OCI-LY7 (cell line): ENCODE measurements around the gene NAV3. TPM values are rescaled to one million over a fixed set of nuclear protein-coding genes. Genes with fewer than 3 reads are reported as not detected.

Experiments
- BruUV-seq: library from RNA; stranded (reverse); fragments of 400-500 nt; replicated peaks from 2 replicates; lab custom pipeline; 2021; lab: Mats Ljungman, UMichigan
- CTCF ChIA-PET: fragments of 300-600 bp; sonication (Branson Sonifier 250); formaldehyde crosslinking; loops from one replicate; lab custom pipeline; 2022; ENCODE audit warnings: antibody characterized with exemption; ENCODE audit not compliant: unreplicated experiment; lab: Charles Lee
- POLR2A ChIA-PET: fragments of 300-600 bp; sonication (Branson Sonifier 250); formaldehyde crosslinking; loops from one replicate; lab custom pipeline; 2022; ENCODE audit warnings: antibody characterized with exemption; lab: Charles Lee
- DNase-seq: peaks from one replicate; pipeline ENCODE4 v3.0.0-alpha.2; 2015; ENCODE audit warnings: low spot score
- H2AFZ ChIP-seq: fragments of 200-600 bp; sonication (generic), shearing (Covaris generic); 2 replicates; pipeline ENCODE4 v1.6.1; 2014; ENCODE audit warnings: mild to moderate bottlenecking, antibody characterized with exemption, low read length, moderate library complexity
- H3K27ac ChIP-seq: fragments of 200-600 bp; sonication (generic); 2 replicates; pipeline ENCODE4 v1.5.1; 2014; ENCODE audit warnings: mixed run types, low read depth, mild to moderate bottlenecking, moderate library complexity, low read length, inconsistent platforms; ENCODE audit not compliant: poor library complexity, severe bottlenecking
- H3K36me3 ChIP-seq: fragments of 200-600 bp; sonication (generic); 2 replicates; pipeline ENCODE4 v1.6.1; 2014; ENCODE audit warnings: mild to moderate bottlenecking, antibody characterized with exemption, low read length, moderate library complexity, mixed read lengths; ENCODE audit not compliant: insufficient read depth
- H3K4me1 ChIP-seq: fragments of 200-600 bp; sonication (generic); 2 replicates; pipeline ENCODE4 v1.5.1; 2014; ENCODE audit warnings: mild to moderate bottlenecking, low read length; ENCODE audit not compliant: insufficient read depth, poor library complexity, severe bottlenecking
- H3K4me2 ChIP-seq: fragments of 200-600 bp; sonication (generic); 2 replicates; pipeline ENCODE4 v1.6.1; 2014; ENCODE audit warnings: mild to moderate bottlenecking, low read length
- H3K4me3 ChIP-seq: fragments of 200-600 bp; sonication (generic); 2 replicates; pipeline ENCODE4 v1.5.1; 2014; ENCODE audit warnings: mild to moderate bottlenecking, low read depth, low read length; ENCODE audit not compliant: poor library complexity, severe bottlenecking
- H3K79me2 ChIP-seq: fragments of 200-600 bp; sonication (generic); 2 replicates; pipeline ENCODE4 v1.6.1; 2016; ENCODE audit warnings: low read depth, mild to moderate bottlenecking, low read length, moderate library complexity, mixed read lengths; ENCODE audit not compliant: insufficient read depth
- H3K9me2 ChIP-seq: fragments of 200-600 bp; sonication (generic); 2 replicates; pipeline ENCODE4 v1.6.1; 2016; ENCODE audit warnings: mild to moderate bottlenecking, low read length, mixed read lengths; ENCODE audit not compliant: insufficient read depth
- H3K9me3 ChIP-seq: fragments of 200-600 bp; sonication (generic); 2 replicates; pipeline ENCODE4 v1.6.1; 2014; ENCODE audit warnings: mild to moderate bottlenecking, mixed run types, low read length, mixed read lengths
- H4K20me1 ChIP-seq: fragments of 200-600 bp; sonication (generic); 2 replicates; pipeline ENCODE4 v1.6.1; 2014; ENCODE audit warnings: mild to moderate bottlenecking, antibody characterized with exemption, low read length, moderate library complexity, mixed read lengths; ENCODE audit not compliant: insufficient read depth
- CTCF ChIP-seq: fragments of 200-600 bp; sonication (generic); conservative IDR thresholded peaks from 2 replicates; pipeline ENCODE4 v1.5.1; 2014; ENCODE audit warnings: mild to moderate bottlenecking, antibody characterized with exemption, low read length, moderate library complexity, mixed read lengths
- EZH2phosphoT487 ChIP-seq: fragments of 200-600 bp; sonication (generic); IDR thresholded peaks from 2 replicates; pipeline ENCODE4 v1.6.1; 2018; ENCODE audit warnings: low read depth, borderline replicate concordance, mild to moderate bottlenecking, mixed run types, antibody characterized with exemption, low read length, moderate library complexity, mixed read lengths
- intact Hi-C: fragments of 100-400 bp; cut with micrococcal nuclease; formaldehyde crosslinking; loops from one replicate; pipeline ENCODE4 v1.10.0; 2022; ENCODE audit not compliant: unreplicated experiment
- total RNA-seq, 2 experiments: library from RNA; depleted of rRNA in 1 of 2; stranded (reverse); fragments of >200 nt in 1 of 2; shearing (Covaris generic) in 1 of 2; gene quantifications; 2 replicates each; pipeline ENCODE4 v1.2.3, GENCODE V29; 2014 to 2022

The NAV3 gene
- total RNA-seq, 2 experiments from 2014 or later, result 0.68 to 1.6 TPM

GRCh38 chr12:77949943-77950342, 119.2 kb downstream of the NAV3 start:
- POLR2A ChIA-PET, result no interaction called here
- Histone ChIP-seq H3K27ac (no peak overlapping the region), H3K4me3 (no peak overlapping the region), H4K20me1 (no peaks in the 10 kb centered on the region), H2AFZ (no peak overlapping the region; the same call in 1 of the 2 replicates), H3K9me3 (no peaks in the 10 kb centered on the region), H3K79me2 (no peaks in the 10 kb centered on the region), H3K4me1 (no peaks in the 10 kb centered on the region), H3K36me3 (no peaks in the 10 kb centered on the region), H3K9me2 (no peaks in the 10 kb centered on the region), H3K4me2 (no peak overlapping the region)
- no peak for DNase-seq
- intact Hi-C loops, result no loop called here
- TF ChIP-seq EZH2phosphoT487, result no peak
- no peak for TF ChIP-seq CTCF
- CTCF ChIA-PET, result no interaction called here
- BruUV-seq, result no TSS peak

GRCh38 chr12:77953528-77954205, 123.0 kb downstream of the NAV3 start:
- no peak for DNase-seq
- H3K27ac ChIP-seq, result no peak overlapping the region
- ChIA-PET CTCF (no interaction called here), POLR2A (no interaction called here)
- H3K36me3 ChIP-seq, result no peaks in the 10 kb centered on the region
- peak overlapping the region; percentile 18; the same call in 1 of the 2 replicates for H2AFZ ChIP-seq
- no peaks in the 10 kb centered on the region for H3K9me2 ChIP-seq
- intact Hi-C loops, result no loop called here
- TF ChIP-seq CTCF (no peak), EZH2phosphoT487 (no peak)
- H3K4me2 ChIP-seq, result no peak overlapping the region
- no peaks in the 10 kb centered on the region for H4K20me1 ChIP-seq
- H3K4me1 ChIP-seq, result no peaks in the 10 kb centered on the region
- BruUV-seq, result no TSS peak
- no peaks in the 10 kb centered on the region for H3K9me3 ChIP-seq
- H3K4me3 ChIP-seq, result no peak overlapping the region
- no peaks in the 10 kb centered on the region for H3K79me2 ChIP-seq

- ChIA-PET CTCF (no interaction called here), POLR2A (interaction anchor here (0.9 kb wide), 1 partner anchor 8 kb away, joined by 3 read pairs; no protein-coding TSS in a partner anchor)
- Histone ChIP-seq H3K4me3 (no peak overlapping the region), H3K27ac (no peak overlapping the region), H3K36me3 (no peaks in the 10 kb centered on the region), H3K4me1 (no peaks in the 10 kb centered on the region), H3K4me2 (no peak overlapping the region), H3K79me2 (no peaks in the 10 kb centered on the region), H2AFZ (peak overlapping the region; percentile 18; the same call in 1 of the 2 replicates), H3K9me3 (no peaks in the 10 kb centered on the region), H3K9me2 (no peaks in the 10 kb centered on the region), H4K20me1 (no peaks in the 10 kb centered on the region)
- intact Hi-C loops, result no loop called here
- BruUV-seq, result no TSS peak
- no peak for DNase-seq
- TF ChIP-seq CTCF (no peak), EZH2phosphoT487 (no peak)
Observed at GRCh38 chr12:77954206-77954555, 123.5 kb downstream of the NAV3 start.
